Activated CD4-positive, alpha-beta T cell treated with anti-CD3 and anti-CD28 coated beads, Interleukin-2, amount 50 U/mL, for 1 hour (primary cell): ENCODE results near the gene NUDT14.

Experiments used
- DNase-seq: peaks from one replicate; pipeline ENCODE4 v3.0.0-alpha.2; 2020

NUDT14 gene

DNA sequence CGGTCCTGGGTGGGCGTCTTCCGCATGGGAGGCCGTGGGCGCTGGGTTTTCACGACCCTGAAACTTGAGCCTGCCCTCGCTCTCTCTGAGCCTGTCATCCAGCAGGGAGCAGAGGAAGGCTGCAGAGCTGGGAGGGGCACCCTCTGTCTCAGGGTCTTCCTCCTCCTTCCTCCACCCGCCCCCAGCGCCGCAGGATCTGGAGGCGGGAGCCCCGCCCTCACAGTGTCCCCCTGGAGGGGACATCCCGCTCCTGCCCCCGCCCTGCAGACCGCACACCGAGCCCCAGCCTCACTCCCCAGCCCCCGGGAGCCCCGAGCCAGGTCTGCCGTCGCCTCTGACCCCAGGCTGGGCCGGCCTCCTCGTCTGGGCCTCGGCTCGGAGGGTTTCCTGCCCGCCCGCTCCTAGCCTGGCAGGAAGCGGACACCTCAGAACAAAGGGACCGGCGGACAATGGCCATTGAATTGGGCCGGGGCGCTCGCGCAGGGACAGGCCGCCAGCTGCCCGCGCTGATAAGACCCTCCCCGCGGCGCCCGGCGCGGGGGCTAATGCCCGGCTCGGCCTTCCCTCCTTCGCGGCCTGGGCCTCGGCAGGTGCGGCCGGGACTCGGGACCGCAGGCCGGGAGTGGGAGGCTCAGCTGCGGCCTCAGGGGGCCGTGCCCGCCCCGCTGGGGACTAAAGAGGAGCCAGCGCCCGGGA, 15.3 kb upstream of the NUDT14 start:
- DNase-seq, result no peak

DNA sequence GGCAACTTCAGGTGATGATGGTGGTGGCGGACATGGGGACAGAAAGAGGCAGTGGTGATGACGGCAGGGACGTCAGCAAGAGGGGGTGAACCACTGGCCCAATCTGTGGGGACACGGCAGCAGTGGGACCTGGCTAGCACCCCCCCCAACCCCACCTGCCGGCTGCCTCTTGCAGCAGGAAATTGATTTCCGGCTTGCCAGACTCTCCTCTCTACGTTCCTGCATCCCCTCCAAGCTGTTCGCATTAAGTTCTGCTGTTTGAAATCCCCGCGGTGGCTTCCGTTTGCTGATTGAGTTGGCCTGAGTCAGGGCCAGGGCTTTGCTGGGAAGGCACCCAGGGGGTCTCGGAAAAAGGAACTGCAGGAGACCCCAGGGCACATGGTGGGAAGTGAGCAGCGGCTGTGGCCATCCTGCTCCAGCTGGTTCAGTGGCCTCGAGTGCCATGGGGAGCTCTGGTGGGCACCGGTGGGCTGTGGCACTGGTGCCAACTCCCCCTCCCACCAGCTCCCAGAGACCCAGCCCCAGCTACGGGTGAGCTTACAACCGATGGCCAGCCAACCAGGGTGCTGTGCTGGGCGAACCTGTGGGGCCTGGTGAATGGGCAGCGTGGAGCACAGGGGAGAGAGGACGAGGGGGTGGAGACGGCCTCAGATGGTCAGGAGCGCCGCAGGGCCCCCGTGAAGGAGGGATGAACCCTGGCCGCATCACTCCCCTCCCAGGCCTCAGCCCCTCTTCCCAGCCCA, 14.6 kb upstream of the NUDT14 start:
- no peak for DNase-seq

DNA sequence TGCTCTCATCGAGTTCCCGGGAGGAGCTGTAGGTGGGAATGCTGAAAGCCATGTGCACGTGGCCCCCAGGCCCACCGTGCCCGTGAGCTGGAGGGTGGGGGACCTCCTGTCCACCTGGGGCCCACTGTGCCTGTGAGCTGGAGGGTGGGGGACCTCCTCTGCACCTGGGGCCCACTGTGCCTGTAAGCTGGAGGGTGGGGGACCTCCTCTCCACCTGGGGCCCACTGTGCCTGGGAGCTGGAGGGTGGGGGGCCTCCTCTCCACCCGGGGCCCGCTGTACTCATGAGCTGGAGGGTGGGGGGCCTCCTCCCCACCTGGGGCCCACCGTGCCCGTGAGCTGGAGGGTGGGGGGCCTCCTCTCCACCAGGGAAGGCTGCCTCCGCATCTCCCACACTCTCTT, 13.9 kb upstream of the NUDT14 start:
- no peak for DNase-seq

DNA sequence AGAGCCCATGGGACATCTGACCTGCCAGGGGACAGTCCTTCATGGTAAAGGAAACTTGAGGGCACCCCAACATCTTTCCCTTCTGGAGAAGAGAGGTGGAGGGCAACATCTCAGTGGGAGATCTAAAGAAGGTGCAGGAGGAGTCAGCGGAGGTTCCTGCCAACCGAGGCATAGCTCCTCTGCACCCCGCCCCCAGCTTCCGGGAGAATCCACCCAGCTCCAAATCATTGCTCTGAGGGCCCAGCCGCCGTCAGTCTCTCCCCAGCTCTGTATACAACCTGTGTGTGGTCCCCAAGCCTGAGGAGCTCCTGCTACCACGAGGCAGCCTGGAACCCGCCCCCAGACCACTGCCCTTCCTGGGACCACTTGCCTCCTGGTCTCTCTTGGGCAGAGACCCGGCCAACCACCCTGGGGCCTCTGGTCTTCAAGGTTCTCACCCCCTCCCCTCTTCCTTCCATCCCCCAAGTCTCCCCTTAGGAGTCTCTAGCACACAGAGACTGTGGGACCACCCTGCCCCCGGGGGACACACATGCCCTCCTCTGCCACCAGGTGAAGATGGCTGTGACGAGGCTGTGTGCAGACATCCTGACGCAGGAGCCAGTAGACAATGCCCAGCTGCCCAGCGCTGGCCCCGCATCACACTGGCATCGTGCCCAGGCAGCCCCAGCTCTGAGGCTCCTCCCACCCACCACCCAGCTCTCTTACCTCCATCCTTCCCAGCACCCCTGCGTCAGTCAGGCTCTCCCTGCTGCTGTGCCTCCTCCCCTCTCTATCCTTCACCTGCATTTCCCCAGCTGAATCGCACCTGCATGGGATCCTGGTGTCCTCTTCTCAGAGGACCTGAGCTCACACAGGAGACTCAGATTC, 13.0 kb upstream of the NUDT14 start:
- peak; percentile 30 for DNase-seq

DNA sequence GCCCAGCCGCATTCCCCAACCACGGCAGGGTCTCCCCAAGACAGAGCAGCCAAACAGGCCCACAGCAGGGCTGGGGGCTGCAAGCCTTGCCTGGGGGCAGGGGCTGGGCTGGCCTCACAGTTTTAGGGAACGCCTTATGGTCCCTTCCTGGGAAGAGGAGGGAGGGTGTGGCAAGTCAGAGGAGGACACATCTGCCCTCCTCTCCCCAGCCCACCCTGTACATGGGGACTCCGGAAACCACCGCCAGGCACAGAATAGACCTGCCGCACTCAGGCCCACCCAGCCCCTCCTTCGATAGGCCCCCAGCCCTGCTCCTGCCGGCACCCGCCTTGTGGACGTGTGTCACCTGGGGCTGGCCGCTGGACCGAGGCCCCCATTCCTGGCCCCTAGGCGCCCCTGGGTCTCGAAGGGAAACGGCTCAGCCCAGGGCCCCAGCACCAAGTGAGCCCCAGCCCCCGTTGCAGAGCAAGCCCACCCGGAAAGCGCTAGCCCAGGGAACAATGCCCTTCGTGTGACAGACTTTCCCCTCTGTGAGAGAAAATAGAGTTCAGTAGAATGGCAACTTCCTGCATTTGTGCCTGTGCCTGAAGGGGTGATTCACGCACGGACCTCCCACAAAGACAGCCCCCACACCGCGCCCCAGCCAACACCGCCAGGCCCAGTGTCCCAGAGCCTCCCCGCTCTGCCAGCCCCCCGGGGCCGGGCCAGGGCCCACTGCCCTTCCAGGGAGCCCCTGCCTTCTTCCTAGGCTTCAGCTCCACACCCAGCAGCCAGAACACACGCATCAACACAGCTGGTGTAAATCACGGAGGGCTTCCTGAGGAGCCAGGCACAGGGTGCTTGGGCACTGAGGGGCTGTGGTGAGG, 12.0 kb upstream of the NUDT14 start:
- no peak for DNase-seq

DNA sequence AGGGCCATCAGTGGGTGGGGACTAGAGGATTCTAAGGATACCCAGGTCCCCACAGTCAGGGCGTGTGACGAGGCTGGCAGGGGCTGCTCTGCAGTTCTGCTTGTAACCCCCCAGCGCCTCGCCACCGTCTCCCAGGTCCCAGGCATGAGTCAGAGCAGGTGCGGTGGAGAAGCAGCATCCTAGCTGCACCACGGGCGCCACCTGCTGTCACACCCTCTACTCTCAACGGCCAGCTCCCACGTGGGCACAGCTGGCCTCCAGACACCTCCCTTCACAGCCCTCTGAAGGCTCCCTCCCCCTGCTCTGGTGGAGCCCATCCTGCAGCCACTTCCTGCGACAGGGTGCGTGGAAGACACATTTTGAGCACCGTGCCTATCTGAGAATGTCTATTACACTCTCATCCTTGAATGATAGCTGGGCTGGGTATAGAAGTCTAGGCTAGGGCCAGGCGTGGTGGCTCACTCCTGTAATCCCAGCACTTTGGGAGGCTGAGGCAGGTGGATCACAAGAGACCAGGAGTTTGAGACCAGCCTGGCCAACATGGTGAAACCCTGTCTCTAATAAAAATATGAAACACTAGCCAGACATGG, 6.9 kb upstream of the NUDT14 start:
- no peak for DNase-seq

DNA sequence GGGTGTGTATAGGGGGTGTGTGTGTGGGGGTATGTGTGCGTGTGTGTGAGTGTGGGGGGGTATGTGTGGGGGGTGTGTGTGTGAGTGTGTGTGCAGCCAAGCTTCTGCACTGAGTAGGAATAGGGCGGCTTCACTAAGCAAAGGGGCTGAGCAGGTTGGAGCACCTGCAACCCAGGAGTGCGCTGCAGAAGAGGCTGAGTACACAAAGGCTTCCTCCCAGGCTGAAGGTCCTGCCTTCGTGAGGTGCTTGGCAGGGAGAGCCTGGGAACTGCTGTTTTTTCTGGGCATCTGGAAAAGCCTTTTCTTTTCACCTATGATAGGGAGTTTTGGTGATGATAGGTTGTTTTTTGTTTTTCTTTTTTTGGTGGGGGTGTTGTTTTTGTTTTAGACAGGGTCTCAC, 6.0 kb upstream of the NUDT14 start:
- no peak for DNase-seq

DNA sequence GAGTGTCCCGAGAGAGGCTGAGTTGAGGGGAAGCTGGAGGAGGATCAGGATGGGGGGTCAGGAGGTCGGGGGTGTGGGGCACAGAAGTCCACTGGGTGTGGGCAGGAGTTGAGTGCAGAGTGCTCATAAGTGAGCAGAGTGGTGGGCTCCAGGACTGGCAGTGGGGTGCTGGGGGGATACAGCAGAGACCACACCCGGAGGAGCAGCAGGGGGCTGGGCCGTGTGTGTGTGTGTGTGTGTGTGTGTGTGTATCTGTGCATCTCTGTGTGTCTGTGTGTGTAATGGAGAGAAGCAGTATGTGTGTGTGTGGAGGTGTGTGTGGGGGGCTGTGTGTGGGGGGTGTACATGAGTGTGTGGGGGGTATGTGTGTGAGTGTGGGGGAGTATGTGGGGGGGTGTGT, 4.9 kb upstream of the NUDT14 start:
- DNase-seq, result no peak

DNA sequence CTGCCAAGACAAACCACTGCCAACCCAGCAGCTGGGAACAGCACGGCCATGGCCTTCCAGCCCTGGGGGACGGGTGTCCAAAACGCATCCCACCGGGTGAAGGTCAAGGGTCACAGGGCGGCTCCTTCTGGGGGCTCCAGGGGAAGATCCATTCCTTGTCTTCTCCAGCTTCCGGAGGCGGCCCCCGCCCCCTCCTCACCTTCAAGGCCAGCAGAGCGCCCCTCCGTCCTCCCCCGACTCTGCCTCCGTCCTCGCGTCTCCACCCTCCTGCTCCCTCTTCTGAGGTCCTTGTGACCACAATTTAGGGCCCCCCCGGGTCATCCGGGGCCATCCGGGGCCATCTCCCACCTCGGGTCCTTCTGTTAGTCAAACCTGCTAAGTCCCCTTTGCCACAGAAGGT, 3.9 kb upstream of the NUDT14 start:
- no peak for DNase-seq

DNA sequence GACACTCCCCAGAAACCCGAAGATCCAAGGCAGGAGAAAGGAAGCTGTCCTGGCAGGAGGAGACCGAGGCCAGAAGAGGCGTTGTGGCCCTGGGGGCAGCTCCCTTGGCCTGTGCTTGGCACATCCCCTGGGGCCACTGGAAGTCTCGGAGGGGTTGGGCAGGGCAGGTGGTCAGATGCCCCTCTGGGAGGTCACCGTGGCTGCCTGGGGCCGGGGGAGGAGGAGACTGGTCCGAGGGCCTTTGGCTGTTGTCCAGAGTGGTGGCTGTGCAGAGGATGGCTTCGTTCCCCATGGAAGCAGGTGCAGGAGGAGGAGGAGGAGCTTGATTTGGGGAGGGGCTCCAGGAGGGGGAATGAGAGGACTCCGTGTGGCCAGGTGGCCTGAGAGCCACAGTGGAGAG, 3.3 kb upstream of the NUDT14 start:
- no peak for DNase-seq

DNA sequence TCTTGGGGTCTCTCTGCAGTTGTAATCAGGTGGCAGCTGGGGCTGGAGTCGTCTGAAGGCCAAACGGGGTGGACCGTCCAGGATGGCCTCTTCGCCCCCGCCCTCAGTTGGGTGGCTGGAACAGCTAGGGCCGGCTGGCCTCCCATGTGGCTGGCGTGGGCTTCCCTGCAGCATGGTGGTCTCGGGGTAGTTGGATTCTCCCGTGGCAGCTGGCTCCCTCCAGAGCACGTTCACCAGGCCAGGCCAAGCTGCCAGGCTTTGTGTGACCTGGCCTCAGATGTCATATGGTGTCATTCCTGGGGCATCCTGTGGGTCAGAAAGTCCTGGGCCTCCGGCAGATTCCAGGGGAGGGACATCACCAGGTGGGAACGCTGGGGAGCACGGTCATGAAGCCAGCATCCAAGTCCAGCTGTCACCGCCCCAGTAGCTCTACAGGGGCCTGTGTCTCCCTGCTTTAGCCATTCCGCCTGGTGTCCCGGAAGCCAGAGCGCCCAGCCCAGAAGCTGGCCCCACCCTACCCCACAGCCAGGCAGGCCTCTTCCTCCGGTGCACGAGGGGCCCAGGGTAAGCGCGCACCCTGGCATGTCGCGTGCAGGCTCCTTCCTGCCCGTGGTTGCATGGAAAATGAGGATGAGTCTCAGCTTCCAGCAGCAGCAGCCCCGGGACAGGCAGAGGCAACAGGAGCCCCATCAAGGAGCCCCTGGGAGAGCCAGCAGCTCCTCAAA, 1.3 kb upstream of the NUDT14 start:
- no peak for DNase-seq

DNA sequence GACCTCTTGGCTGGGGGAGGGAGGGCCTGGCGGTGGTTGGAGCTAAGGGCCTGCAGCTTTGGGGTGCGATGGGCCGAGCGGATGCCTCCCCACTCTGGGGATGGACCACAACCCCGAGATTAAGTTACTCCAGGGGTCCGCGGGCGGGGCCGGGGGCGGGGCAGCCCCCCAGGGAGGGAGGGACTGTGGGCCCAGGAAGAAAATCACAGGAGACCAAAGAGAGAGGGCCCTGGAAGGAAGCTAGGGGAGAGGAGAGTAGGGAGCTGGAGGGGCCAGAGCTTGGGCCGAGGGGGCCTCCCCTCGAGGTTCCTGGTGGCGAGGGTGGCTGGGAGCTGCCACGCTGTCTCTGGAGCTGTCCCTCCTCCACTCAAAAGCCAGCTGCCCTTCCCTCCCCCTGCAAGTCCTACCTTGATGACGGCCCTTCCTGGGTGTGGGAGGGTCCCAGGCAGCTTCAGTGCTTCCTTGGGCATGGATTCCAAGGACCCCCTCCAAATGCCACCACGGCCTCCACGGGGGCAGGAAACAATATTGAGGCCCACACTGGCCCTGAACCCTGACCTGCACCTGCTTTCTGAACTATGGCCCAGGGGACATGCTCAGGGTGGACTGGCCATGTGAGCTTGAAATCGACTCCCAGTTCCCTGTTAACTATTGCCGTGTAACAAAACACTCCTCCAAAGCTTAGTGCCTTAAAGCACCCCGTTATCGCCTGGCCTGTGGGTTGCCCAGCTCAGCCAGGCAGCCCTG, 610 bp upstream of the NUDT14 start:
- no peak for DNase-seq

DNA sequence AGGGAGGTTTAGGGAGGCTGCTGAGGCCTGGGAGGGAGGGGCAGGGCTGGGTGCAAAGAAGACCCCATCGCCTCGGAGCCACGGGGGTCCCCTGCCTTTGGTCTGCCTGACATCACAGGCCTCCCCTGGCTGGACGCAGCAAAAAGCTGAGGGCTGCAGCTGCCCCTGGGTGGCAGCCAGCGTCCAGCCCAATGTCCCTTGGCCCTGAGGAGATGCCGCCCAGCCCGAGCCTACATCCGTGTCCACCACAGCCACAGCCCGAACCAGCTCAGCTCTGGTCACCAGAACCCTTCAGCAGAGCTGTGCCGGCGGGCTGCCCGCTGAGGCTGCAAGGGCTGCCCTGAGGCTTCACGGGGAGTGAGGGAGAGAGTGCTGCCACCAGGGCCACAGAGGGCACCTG, 1.9 kb downstream of the NUDT14 start:
- no peak for DNase-seq

DNA sequence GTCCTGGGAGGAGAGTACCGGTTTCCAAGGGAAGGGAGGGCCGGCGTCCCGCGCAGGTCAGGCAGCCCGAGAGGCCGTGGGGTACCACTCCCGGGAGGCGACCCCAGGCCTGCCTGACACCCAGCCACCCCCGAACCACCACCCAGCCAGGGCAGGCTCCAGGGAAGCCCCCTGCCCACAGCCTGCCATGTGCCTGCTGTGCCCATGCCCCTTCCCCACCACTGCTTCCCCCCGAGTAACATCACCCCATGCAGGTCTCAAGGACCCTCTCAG, 2.3 kb downstream of the NUDT14 start:
- DNase-seq, result no peak

DNA sequence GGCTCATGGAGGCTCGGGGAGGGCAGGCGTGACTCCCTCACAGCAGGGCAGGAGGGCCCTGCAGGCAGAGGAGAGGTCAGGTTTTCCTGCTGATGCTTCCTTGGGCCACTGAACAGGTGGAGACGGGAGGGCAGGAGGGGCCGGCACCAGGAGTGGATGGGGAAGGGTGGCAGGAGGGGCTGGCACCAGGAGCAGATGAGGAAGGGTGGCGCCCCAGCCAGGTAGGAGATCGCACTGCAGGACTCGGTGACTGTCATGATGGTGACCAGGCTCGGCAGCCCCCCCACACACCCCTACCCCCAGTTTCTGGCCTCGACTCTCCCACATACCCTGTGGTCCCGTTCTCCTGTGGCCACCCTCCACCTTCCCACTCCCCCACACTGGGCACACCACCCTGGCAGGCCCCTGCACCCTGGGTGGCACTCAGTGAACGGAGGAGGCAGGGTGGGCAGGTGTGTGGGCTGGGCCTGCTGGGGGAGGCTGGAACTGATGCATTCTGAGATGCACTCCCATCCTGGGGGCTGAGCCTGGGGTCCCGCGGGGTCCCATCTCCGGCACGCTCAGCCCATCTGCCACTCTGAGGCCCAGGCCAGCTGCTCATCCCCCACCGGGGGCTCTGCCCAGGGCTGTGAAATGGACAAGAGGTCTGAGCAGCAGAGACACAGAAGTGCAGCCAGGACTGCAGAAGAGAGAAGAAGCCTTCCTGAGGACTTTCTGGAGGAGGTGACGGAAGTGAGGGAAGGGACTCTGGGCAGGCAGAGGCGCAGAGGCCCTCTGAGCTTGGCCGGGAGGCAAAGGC, 2.8 kb downstream of the NUDT14 start:
- no peak for DNase-seq

DNA sequence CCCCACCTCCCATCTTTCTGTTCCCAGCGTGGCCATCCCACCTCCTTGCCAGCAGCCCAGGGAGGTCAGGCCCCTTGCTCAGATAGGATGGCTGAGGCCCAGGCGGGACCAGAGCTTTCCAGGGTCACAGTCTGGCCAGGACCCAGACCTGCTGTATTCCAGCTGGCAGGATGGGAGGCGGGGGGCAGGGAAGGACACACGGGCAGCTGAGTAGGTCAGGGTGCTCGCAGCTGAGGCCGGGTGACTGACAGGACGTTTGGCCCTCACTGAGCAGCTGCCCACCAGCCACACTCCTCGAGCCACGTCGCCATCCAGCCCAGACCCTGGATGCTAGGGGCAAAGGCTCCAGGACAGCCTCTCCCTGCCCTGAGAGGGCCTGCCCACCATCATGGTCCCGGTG, 4.0 kb downstream of the NUDT14 start:
- DNase-seq, result no peak

DNA sequence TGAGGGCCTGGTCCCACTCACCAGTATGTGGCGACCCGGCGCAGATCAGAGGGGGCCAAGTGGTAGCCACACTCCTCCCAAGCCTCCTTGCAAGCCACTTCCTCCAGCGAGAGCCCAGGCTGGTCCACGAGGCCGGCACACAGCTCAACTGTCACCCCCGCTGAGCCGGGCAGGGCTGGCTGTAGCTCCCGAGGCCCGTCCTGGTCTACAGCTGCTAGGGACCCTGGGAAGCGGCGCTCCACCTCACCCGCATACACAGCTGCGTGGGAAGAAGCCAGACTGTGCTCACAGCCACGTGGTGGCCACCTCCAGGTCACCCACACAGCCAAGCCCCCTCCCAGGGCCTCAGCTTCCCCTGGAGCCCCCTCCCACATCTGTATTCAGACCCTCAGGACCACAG, 4.6 kb downstream of the NUDT14 start:
- DNase-seq, result no peak

DNA sequence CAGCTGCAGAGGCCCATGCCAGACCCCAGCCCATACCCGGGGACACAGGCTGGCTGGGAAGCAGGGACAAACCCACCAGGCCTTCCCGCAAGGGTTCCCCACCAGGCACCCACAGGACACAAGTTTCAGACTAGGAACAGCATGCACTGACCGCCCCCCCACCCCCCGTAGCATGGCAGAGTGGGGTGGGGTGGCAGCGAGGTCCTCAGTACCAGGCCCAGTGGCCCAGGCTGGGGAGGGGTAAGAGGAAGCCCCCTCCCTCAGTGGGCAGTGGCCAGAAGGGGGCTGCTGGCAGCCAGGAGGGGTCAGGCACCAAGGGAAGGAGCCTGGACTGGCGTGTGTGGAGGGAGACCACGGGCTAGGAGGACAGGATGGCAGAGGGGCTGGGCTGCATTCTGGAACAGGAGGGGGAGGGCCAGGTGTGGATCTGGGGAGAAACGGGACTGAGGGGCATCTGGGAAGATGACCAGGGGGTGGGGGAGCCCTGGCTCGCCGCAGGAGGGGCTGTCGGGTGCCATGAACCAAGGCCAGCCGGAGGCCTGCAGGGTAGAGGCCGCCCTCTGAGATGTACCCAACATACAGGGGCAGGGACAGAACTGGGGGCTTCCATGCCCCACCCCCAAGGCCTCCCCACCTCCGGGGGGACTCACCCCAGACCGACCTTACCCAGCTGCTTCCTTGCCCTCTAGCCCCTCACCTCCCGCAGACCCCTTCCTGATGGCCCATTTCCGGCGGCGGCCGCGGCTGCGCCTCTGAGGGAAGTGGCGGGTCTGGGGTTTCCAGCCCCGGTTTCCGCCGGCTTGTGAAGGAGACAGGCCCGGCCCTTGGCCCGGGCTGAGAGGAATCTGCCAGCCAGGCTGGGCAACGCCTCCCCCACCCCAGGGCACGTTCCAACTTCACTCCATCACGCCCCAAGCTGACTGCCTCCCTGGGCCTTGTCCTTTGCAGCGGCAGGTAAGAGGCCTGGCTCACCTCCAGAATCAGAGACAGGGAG, 6.9 kb downstream of the NUDT14 start:
- DNase-seq, result peak; percentile 37

DNA sequence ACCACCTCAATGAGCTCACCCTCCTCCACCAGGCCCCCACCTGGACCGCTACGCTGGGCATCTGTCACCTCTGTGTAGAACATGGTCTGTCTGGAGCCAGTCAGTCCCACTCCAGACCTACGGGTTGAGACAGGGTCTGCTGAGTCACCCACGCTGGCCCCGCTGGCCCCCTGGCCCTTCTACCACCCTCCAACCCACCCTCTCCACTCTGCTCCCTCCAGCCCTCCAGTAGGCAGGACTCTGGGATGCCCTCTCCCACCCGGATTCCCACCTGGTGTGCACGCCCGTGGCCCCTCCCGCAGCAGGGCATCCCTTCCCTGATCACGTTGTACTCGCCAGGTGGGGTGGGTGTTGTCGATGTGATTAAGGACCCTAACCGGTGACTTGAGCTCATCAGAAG, 8.0 kb downstream of the NUDT14 start:
- DNase-seq, result no peak
